ENCODE data around the gene HSPA1B.

- no peak for TF ChIP-seq POLR2A (IDR thresholded peaks at IDR 0.05)
- no peak for TF ChIP-seq CTCF (IDR thresholded peaks at IDR 0.05)
These were observed 34.4 kb downstream of the HSPA1B start for GRCh38 chr6:31861919-31862343.

Measured in lower leg skin (tissue), 3 donors.